Mononuclear cell (primary cell): Measurements from ENCODE around the gene CSRP2. TPM values are rescaled to one million over a fixed set of nuclear protein-coding genes. Genes with fewer than 3 reads are reported as not detected.

ENCODE experiments used
- total RNA-seq: library from RNA; depleted of rRNA; stranded (reverse); fragments of >200 nt; gene quantifications from one replicate; pipeline ENCODE4 v1.2.3, GENCODE V29; 2012

The CSRP2 gene
- total RNA-seq, 1 donor, result 0.21 TPM

Other genes with a start within 250 kb of the CSRP2 start
- gene ZDHHC17, start 114.9 kb downstream of the CSRP2 start, total RNA-seq, result 75.5 TPM
- gene E2F7, start 186.6 kb upstream of the CSRP2 start, total RNA-seq, result 0.10 TPM